ENCODE data around the gene COMMD6. TPM values are rescaled to one million over a fixed set of nuclear protein-coding genes. Genes with fewer than 3 reads are reported as not detected.
"Not testable (repeated sequence)": the region's sequence is repeated elsewhere in the genome, so short reads cannot be mapped to it uniquely, and the experiment has no call there.

Gene COMMD6
- total RNA-seq, 2 experiments from 2014 or later, result 211 to 217 TPM

- H3K27me3 ChIP-seq (ENCODE audit: control insufficient read depth in 1 of 2, insufficient read depth in 2 of 2, low read length in 2 of 2), result no peaks in the 10 kb centered on the region
- no peaks in the 10 kb centered on the region for H3K9me3 ChIP-seq (ENCODE audit: control insufficient read depth in 1 of 2, insufficient read depth in 1 of 2, low read length in 2 of 2)
- no peaks in the 10 kb centered on the region for H3K27me3 Mint-ChIP-seq
- peaks cover 15% of the 10 kb centered on the region for H3K36me3 ChIP-seq (ENCODE audit: insufficient read depth, low read length)
- ChIA-PET POLR2A (interaction anchor here (1.0 to 3.5 kb wide), 5 partner anchors 9 to 223 kb away, joined by 4 to 22 read pairs (median 5); partner anchors contain the start of gene COMMD6), CTCF (no interaction called here)
- peak in 2 of 14 experiments; percentile 29 for DNase-seq
- intact Hi-C loops (cut with DNase I, micrococcal nuclease), result loop anchor here in 1 of 2 experiments (5.0 kb wide), 1 partner anchor 87 kb away; the partner anchor contains the start of gene LMO7
- H3K4me3 Mint-ChIP-seq, result peak overlapping the region; percentile 97
- peaks cover 18% of the 10 kb centered on the region for H3K4me1 ChIP-seq (ENCODE audit: insufficient read depth, low read length)
- H3K4me1 Mint-ChIP-seq (ENCODE audit: low read depth), result peaks cover 53% of the 10 kb centered on the region
- peaks cover 32% of the 10 kb centered on the region for H3K36me3 Mint-ChIP-seq (ENCODE audit: low read depth)
- no peak for ATAC-seq (ENCODE audit: poor library complexity)
- TF ChIP-seq CTCF (IDR thresholded peaks at IDR 0.05), result no peak
- H3K9me3 Mint-ChIP-seq, result no peaks in the 10 kb centered on the region
- peak overlapping the region; percentile 89 for H3K27ac Mint-ChIP-seq
- H3K27ac ChIP-seq (ENCODE audit: low read depth in 1 of 2, low read length in 2 of 2), result peak overlapping the region; percentile 76 to 91
- peak overlapping the region; percentile 93 for H3K4me3 ChIP-seq (ENCODE audit: low read length)
Observed at GRCh38 chr13:75550159-75550567, 12.5 kb upstream of the COMMD6 start.

- Histone ChIP-seq H3K4me3 (ENCODE audit: low read length) (peak within 1 kb of the TSS; percentile 93), H3K27me3 (ENCODE audit: control insufficient read depth in 1 of 2, insufficient read depth in 2 of 2, low read length in 2 of 2) (no peaks in the 10 kb centered on the region), H3K9me3 (ENCODE audit: control insufficient read depth in 1 of 2, insufficient read depth in 1 of 2, low read length in 2 of 2) (no peaks in the 10 kb centered on the region), H3K27ac (ENCODE audit: low read depth in 1 of 2, low read length in 2 of 2) (peak within 1 kb of the TSS; percentile 76 to 91), H3K36me3 (ENCODE audit: insufficient read depth, low read length) (peaks cover 8% of the 10 kb centered on the region), H3K4me1 (ENCODE audit: insufficient read depth, low read length) (peaks cover 18% of the 10 kb centered on the region)
- Mint-ChIP-seq H3K36me3 (ENCODE audit: low read depth) (peaks cover 25% of the 10 kb centered on the region), H3K9me3 (no peaks in the 10 kb centered on the region), H3K27me3 (no peaks in the 10 kb centered on the region), H3K4me1 (ENCODE audit: low read depth) (peaks cover 47% of the 10 kb centered on the region), H3K27ac (peak within 1 kb of the TSS; percentile 89), H3K4me3 (peak within 1 kb of the TSS; percentile 97)
- ATAC-seq (ENCODE audit: poor library complexity) (peak; percentile 93), DNase-seq (peak; percentile 95 to 99 (median 97))
- ChIA-PET POLR2A (interaction anchor here (0.6 to 3.5 kb wide), 6 partner anchors 8 to 226 kb away, joined by 3 to 22 read pairs (median 5); partner anchors contain the start of gene COMMD6), CTCF (interaction anchor here (0.7 to 1.5 kb wide), 3 partner anchors 11 to 15 kb away, joined by 3 read pairs; no protein-coding TSS in a partner anchor)
- intact Hi-C loops (cut with DNase I, micrococcal nuclease), result loop anchor here (1.0 to 10.0 kb wide), 10 partner anchors 12 to 1825 kb away; partner anchors contain the start of genes COMMD6 (in 2 of the 2), CLN5 (in 1 of the 2), FBXL3 (in 1 of the 2) and KCTD12 (in 1 of the 2)
- TF ChIP-seq CTCF (IDR thresholded peaks at IDR 0.05), result peak; percentile 96
Observed at GRCh38 chr13:75549262-75550158, 11.9 kb upstream of the COMMD6 start, which contains the start of gene UCHL3. UCHL3 (plus strand) TSS chr13:75549791; CDS start chr13:75549821, 30 bp downstream.

DNA sequence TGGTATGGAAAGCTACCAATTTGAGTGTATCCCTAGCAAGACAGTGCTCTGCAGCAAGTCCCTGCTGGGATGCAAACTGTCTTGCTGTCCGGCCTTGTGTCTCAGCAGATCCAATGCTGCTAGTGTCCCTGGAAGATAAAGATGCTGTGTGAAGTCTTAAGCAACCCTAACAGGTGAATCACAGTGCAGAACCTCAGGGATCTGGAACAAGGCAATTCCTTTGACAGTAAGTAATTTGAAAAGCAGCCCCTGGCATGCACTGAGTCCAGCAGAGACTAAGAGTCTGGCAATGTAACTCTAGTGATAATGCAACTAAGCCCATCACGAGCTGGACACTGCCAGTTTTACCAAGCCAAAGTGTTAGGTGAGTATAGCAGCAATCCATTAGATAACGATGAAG, 10.3 kb upstream of the COMMD6 start:
- Histone ChIP-seq H3K27ac (ENCODE audit: low read depth in 1 of 2, low read length in 2 of 2) (no peak overlapping the region), H3K4me3 (ENCODE audit: low read length) (no peak overlapping the region), H3K9me3 (ENCODE audit: control insufficient read depth in 1 of 2, insufficient read depth in 1 of 2, low read length in 2 of 2) (no peaks in the 10 kb centered on the region), H3K36me3 (ENCODE audit: insufficient read depth, low read length) (no peaks in the 10 kb centered on the region), H3K4me1 (ENCODE audit: insufficient read depth, low read length) (peaks cover 18% of the 10 kb centered on the region), H3K27me3 (ENCODE audit: control insufficient read depth in 1 of 2, insufficient read depth in 2 of 2, low read length in 2 of 2) (no peaks in the 10 kb centered on the region)
- H3K27me3 Mint-ChIP-seq, result no peaks in the 10 kb centered on the region
- H3K4me3 Mint-ChIP-seq, result peak overlapping the region; percentile 50
- TF ChIP-seq CTCF (IDR thresholded peaks at IDR 0.05), result no peak
- H3K9me3 Mint-ChIP-seq, result no peaks in the 10 kb centered on the region
- no peak overlapping the region for H3K27ac Mint-ChIP-seq
- ChIA-PET CTCF (interaction anchor here (1.0 to 1.5 kb wide), 2 partner anchors 10 to 12 kb away, joined by 3 read pairs; partner anchors contain the start of gene COMMD6), POLR2A (interaction anchor here (1.1 kb wide), 1 partner anchor 214 kb away, joined by 3 read pairs; no protein-coding TSS in a partner anchor)
- peaks cover 32% of the 10 kb centered on the region for H3K4me1 Mint-ChIP-seq (ENCODE audit: low read depth)
- no peak for DNase-seq
- ATAC-seq (ENCODE audit: poor library complexity), result no peak
- intact Hi-C loops (cut with DNase I, micrococcal nuclease), result loop anchor here (2.0 to 10.0 kb wide), 9 partner anchors 66 to 1823 kb away; partner anchors contain the start of genes CLN5 (in 1 of the 2), FBXL3 (in 1 of the 2), KCTD12 (in 1 of the 2) and MYCBP2 (in 1 of the 2)
- H3K36me3 Mint-ChIP-seq (ENCODE audit: low read depth), result peaks cover 13% of the 10 kb centered on the region

DNA sequence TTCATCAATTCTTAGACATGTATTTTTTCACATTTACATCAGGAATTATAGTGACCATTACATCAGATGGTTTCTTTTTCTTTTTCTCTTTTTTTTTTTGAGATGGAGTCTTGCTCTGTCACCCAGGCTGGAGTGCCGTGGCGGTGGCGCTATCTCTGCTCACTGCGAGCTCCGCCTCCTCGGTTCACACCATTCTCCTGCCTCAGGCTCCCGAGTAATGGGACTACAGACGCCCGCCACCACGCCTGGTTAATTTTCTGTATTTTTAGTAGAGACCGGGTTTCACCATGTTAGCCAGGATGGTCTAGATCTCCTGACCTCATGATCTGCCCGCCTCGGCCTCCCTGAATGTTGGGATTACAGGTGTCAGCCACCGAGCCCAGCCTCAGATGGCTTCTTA, 7.7 kb upstream of the COMMD6 start:
- H3K9me3 ChIP-seq (ENCODE audit: control insufficient read depth in 1 of 2, insufficient read depth in 1 of 2, low read length in 2 of 2); H3K36me3 Mint-ChIP-seq (ENCODE audit: low read depth); H3K27me3 Mint-ChIP-seq; DNase-seq; POLR2A ChIA-PET; H3K27ac Mint-ChIP-seq; H3K4me3 Mint-ChIP-seq; H3K27me3 ChIP-seq (ENCODE audit: control insufficient read depth in 1 of 2, insufficient read depth in 2 of 2, low read length in 2 of 2); H3K4me3 ChIP-seq (ENCODE audit: low read length); H3K9me3 Mint-ChIP-seq; H3K36me3 ChIP-seq (ENCODE audit: insufficient read depth, low read length); H3K27ac ChIP-seq (ENCODE audit: low read depth in 1 of 2, low read length in 2 of 2); ATAC-seq (ENCODE audit: poor library complexity); CTCF ChIA-PET: not testable (repeated sequence)
- intact Hi-C loops (cut with DNase I, micrococcal nuclease), result loop anchor here (5.0 to 10.0 kb wide), 6 partner anchors 63 to 1821 kb away; partner anchors contain the start of genes CLN5 (in 1 of the 2), FBXL3 (in 1 of the 2), KCTD12 (in 1 of the 2) and MYCBP2 (in 1 of the 2)
- H3K4me1 ChIP-seq (ENCODE audit: insufficient read depth, low read length), result peaks cover 10% of the 10 kb centered on the region
- H3K4me1 Mint-ChIP-seq (ENCODE audit: low read depth), result peaks cover 14% of the 10 kb centered on the region

Data from CD4-positive, alpha-beta T cell (primary cell).